Measurements from ENCODE around the gene ENDOU.

ENDOU gene

GRCh38 chr12:47721431-47721973, 3.8 kb downstream of the ENDOU start:
- DNase-seq (ENCODE audit: low spot score), result no peak

GRCh38 chr12:47718531-47718930, 6.8 kb downstream of the ENDOU start:
- DNase-seq (ENCODE audit: low spot score), result no peak

DNA sequence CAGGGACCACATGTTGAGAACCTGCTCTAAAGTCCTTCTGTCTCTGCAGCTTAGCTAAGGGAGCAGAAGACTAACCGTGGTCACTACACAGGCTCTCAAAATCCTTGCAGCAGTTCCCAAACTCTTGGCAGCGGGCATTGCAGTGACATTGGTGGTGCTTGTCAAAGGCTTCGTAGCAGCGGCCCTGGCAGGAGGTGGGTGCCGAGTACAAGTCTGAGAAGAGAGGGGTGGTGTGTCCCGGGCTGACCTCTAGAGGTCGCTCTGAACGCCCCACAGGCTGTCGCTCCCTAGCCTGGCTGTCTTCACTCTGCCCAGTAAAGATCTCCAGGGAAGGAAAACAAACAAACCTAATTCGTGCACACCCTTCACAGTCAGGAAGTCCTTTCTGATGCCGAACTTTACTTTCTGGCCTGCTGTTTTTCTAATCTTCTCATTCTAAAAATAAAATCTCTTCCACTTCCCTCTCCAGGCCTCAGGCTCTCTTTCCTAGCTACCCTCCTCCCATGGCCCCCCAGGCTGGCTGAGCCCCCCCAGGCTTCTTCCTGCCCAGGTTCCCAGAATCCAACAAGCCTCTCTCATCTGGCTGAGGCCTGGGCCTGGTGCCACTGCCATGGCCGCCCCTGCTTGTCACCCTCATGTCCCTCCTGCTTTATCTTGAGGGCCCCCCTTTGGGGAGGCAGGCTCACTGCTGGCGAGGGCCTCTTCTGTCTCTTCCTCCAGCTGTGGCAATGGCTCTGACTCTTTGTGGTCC, 7.7 kb downstream of the ENDOU start:
- DNase-seq (ENCODE audit: low spot score), result peak; percentile 93

DNA sequence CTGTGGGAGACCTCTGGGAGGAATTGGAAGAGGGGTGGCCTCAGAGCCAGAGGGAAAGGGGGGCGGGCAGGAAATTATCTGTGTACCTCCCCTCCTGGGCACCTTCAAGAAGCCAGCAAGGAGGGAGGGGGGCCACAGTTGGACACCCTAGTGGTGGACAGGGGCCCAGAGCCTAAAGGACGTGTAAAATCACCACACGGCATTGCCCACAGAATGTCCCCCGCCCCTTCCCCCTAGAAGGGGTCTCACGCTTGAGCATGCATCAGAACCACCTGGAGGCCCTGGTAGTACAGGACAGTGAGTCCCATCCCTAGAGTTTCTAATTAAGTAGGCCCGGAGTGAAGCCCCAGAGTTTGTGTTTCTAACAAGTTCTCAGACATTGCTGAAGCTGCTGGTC, 8.2 kb downstream of the ENDOU start:
- DNase-seq (ENCODE audit: low spot score), result no peak

DNA sequence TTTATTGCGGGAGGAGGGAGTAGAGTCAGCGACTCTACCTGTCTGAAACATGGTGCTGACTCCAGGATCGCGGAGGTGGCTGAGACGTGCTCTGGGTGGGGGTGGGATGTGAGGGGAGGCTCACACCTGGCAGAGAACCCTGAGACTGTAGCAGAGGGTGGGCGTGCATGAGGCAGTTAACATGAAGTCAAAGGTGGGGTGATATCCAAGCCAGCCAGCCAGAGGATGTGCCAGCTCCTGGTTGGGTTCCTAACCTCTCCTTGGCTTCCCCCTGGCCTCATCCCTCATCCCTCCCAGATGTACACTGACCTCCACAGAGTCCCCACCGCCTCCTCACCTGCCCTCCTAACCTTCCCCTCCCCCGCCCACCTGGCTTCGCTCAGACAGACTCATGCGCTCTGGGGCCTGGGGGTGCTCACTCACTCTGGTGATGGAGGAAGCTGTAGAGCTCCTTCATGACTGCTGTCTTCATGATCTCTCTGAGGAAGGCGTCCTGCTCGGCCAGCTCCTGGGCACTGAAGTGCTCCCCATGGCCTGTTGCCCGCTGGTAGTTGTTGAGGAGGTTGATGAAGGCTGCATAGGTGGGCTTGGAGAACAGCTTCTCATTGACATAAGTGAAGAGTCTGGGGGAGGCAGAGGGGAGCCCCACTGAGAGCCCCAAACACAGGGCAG, 9.3 kb downstream of the ENDOU start:
- DNase-seq (ENCODE audit: low spot score), result no peak

GRCh38 chr12:47715393-47715876, 9.9 kb downstream of the ENDOU start:
- DNase-seq (ENCODE audit: low spot score), result peak; percentile 88

GRCh38 chr12:47714826-47715386, 10.4 kb downstream of the ENDOU start:
- no peak for DNase-seq (ENCODE audit: low spot score)

GRCh38 chr12:47712171-47712570, 13.1 kb downstream of the ENDOU start:
- no peak for DNase-seq (ENCODE audit: low spot score)

DNA sequence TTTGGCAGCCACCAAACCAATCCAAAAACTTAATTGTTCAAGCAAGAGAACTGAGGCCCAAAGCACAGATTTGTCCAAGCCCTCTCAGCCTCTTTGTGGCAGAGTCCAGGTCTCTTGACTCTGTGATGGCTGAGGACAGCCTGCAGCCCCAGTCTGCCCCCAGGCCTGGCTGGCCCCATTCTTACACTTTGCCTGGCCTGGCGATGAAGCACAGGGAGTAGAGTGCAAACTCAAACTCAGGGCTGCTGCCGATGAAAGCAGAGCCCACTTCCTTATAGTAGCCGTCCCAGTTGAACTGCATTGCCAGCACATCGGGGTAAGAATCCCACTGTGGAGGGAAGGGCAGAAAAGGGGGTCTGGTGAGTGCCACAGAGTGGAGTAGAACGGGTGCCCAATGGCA, 13.8 kb downstream of the ENDOU start:
- DNase-seq (ENCODE audit: low spot score), result no peak

DNA sequence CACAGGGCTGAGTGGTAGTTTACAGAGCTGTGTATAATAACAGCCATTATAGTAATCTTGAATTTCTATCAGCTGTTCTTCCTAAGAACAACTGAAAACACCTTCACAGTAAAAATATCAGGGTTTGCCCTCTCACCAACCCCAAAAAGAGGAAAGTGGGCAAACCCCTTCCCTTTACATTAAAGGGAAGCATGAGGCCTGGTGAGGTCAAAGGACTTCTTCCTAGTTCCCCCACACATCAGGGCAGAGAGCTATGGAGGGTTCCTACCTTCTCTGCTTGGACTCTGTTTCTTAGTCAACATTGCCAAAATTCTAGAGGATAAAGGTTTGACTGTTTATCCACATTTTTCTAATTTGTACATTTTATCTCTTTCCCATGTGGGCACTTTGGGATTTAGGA, 15.0 kb downstream of the ENDOU start:
- no peak for DNase-seq (ENCODE audit: low spot score)

- DNase-seq (ENCODE audit: low spot score), result no peak
These were observed 15.6 kb downstream of the ENDOU start for GRCh38 chr12:47709671-47710070.

- DNase-seq (ENCODE audit: low spot score), result no peak
These were observed 16.1 kb downstream of the ENDOU start for GRCh38 chr12:47709237-47709636.

DNA sequence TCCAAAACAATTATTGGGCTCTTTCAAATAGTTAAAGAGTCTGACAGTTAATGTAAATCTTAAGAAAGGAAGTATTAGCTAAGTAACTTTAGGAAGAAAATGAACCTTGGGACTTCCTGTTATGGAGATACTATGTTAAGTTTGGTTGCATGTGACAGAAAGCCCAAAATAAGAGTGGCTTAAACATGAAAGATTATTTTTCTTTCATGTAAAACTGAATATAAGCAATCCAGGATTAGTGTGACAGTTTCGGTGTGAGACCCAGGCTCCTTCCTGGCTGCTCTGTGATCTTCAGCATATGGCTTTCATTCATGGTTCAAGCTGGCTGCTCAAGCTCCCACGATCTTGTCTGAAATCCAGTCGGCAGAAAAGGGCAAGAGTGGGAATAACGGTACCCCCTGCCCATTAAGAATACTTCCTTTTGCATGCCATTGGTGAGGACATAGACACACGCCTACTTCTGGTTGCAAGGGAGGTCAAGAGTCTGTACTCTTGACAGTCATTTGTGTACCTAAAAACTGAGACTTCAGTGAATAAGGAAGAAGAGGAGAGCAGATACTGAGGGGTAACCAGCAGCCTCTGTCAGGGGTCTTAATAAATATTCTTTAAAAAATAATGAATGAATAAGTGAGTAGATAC, 17.3 kb downstream of the ENDOU start:
- no peak for DNase-seq (ENCODE audit: low spot score)

- DNase-seq (ENCODE audit: low spot score), result no peak
These were observed 17.9 kb downstream of the ENDOU start for GRCh38 chr12:47707355-47707754.

DNA sequence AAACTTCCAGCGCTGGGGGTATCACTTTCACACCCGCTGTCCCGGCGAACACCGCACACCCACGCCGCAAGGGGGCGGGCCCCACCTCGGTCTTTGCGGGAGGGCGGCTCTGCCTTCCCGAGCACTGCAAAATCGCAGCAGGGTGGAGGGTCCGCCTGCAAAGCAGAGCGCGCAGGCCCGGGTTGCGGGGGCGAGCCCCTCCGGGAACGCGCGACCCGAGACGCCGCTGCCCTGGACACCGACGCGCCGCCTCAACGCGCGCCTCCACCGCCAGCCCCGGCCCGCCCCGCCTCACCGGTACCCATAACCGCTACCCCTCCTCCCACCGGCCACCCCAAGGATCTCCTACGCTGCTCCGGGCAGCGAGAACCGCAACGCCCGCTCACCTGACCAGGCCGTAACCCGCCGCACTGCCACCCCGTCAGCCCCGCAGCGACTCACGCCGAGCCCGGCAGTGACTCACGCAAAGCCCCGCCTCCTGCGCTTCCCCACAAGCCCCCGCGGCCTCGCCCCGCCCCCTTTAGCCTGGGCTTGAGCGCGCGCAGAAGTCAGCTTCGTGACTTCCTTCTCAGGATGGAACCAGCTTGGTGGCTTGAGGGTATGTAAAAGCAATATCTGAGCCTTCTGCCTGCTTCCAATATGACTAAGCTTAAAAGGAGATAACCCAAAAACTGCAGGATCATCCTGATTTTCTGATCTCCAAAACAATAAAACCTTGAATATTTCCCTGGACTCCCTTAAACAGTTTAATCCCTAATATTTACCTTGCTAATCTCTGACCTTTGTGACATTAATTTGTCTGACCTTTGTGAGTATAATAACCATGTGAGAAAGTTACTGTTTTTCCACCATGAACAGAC, 19.5 kb downstream of the ENDOU start, which contains the start of gene RPAP3:
Gene RPAP3 (minus strand): TSS at position 465 of the 860 bp plus-strand sequence. CDS start 3,190 bp downstream, outside the sequence.
- DNase-seq (ENCODE audit: low spot score), result peak; percentile 92

DNA sequence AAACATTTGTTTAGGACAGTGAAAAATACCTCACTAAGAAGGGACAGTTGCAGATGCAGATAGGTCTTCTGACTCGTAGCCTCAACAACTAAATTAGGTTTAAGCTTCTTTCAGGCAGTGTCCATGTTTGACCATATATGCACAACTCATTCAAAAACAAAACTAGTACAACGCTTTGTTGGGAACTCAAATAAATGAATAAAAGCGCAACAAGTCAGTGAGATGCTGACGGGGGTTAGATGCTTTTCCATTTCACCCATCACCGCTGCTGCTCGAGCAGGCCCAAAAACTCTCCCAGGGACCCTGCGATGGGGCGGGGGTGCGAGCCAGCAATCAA, 20.1 kb downstream of the ENDOU start:
- DNase-seq (ENCODE audit: low spot score), result no peak

- no peak for DNase-seq (ENCODE audit: low spot score)
These were observed 20.6 kb downstream of the ENDOU start for GRCh38 chr12:47704719-47705118.

- no peak for DNase-seq (ENCODE audit: low spot score)
These were observed 25.0 kb downstream of the ENDOU start for GRCh38 chr12:47700263-47700662.

DNA sequence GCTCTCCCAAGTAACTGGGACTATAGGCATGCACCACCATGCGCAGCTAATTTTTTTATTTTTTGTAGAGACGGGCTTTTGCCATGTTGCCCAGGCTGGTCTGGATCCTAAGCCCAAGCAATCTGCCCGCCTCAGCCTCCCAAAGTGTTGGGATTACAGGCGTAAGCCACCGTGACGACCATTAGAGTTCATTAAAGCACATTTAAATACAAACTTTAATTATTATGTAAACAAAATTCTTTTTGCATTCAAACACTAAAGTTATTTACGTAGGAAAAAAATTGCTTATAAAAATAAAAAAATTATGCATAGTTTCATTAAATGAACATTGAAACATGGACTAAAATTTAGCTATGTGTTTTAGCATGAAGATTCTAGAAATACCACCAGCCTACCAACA, 26.7 kb downstream of the ENDOU start:
- DNase-seq (ENCODE audit: low spot score), result no peak

- DNase-seq (ENCODE audit: low spot score), result no peak
These were observed 27.2 kb downstream of the ENDOU start for GRCh38 chr12:47698055-47698454.

DNA sequence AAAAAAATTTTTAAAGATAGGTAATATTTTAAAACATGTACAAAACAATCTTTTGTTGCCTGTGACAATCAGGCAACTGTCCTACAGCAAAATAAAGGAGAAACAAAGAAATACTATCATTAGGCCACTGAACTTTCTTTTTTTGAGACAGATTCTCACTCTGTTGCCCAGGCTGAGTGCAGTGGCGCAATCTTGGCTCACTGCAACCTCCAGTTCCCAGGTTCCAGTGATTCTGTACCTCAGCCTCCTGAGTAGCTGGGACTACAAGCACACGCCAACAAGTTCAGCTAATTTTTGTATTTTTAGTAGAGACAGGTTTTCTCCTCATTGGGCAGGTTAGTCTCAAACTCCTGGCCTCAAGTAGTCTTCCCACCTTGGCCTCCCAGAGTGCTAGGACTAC, 36.1 kb downstream of the ENDOU start:
- no peak for DNase-seq (ENCODE audit: low spot score)

DNA sequence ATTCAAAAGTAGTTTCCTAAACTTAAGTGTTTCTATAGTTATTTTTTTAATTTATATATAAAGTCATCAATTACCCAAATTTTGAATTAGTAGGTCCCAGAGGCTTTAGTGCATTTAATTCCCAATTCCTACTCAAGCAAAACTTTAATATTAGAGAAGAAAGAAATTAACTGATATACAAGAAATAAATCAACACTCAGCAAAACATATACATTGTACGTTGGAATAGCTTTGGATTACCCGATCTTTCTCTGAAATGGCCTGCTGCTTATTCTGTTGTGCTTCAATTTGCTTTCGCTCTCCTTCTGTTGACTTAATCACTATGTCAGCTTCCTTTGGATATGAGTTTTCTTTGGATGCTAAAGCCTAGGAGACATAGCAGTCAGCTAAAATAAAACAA, 37.7 kb downstream of the ENDOU start:
- no peak for DNase-seq (ENCODE audit: low spot score)
